ENCODE data around the gene CACNB1.

DNA sequence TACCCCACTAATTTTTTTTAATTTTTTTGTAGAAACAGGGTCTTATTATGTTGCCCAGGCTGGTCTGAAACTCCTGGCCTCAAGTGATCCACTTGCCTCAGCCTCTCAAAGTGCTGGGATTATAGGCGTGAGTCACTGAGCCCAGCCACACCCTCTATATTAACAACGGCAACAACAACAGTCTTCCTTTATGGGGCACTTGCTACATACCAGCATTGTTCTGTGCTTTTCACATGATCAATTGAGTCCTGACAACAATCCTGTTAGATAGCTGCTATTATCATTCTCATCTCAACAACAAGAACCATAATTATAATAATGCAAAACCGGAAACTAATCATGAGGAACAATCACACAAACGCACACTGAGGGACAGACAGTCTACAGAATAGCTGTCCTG, 18.9 kb downstream of the CACNB1 start:
- no peak for TF ChIP-seq POLR2A (IDR thresholded peaks at IDR 0.05)
- TF ChIP-seq EP300 (IDR thresholded peaks at IDR 0.05) = no peak

All from tibial nerve (tissue), 3 donors.